ENCODE measurements around the gene S1PR2.
A peak's percentile ranks its signal among the peaks of the same experiment; 100 is the strongest.
"Not testable (repeated sequence)": the region's sequence is repeated elsewhere in the genome, so short reads cannot be mapped to it uniquely, and the experiment has no call there.

Gene S1PR2

DNA sequence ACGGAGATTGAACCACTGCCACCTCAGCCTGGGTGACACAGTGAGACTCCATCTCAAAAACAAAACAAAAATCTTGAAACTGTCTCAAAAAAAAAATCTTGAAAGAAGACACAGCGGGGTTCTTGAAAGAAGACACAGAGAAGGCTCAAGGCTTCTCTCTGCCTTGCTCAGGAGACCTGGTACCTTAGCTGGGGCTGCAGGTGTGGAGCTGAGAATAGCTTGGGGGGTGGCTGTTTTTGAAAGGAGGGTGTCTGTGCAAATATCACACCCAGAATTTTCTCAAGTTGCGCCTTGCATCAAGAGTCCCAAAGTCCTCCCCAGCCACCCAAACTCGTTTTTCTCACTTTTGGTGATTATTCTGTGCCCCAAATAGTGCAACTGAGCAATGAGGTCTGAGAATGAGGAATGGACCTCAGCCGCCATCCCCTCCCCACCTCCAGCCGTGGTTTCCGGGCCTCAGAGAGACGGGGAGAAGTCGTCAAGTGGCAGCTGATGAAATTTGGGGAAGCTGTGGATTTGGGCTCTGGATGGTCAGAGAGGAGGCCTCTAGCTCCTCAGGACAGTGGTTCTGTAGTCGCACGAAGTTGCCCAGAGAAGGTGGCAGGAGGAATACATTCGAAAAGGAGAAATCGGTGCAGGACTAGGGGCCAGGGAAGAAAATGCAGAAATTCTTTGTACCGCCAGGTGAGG, 8.8 kb downstream of the S1PR2 start:
- DNase-seq = peak; percentile 12

DNA sequence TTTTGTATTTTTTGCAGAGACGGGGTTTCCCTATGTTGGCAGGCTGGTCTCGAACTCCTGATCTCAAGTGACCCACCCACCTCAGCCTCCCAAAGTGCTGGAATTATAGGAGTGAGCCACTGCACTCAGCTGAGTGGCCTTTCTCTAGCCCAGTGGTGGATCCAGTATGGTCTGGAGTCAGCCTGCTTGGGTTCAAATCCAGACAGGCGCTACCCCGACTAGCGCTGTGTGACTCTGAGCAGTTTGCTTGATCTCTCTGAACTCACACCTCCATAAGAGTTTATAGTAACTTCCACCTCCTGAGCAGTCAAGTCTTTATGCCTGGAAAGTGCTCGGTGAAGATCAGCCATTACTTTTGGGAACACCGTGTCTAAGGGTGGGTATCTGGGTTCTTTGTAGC, 10.4 kb downstream of the S1PR2 start:
- DNase-seq = no peak

DNA sequence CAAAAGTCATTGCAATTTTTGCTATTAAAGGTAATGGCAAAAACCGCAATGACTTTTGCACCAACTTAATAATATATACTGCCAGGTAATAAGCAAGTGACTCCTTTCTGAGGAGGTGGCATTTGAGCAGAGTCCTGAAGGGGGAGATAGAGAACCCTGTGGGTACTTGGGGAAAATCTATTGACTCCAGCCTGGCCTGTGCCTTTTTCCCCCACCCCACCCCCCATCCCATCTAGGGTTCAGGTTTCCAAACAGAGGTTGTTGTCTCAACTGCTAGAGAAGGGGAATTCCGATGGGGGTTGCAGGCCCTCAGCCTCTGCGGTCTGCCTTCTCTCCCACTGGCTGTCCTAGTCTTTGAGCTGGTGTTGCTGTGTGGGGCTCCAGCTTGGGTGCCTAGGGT, 11.5 kb downstream of the S1PR2 start:
- no peak for DNase-seq

DNA sequence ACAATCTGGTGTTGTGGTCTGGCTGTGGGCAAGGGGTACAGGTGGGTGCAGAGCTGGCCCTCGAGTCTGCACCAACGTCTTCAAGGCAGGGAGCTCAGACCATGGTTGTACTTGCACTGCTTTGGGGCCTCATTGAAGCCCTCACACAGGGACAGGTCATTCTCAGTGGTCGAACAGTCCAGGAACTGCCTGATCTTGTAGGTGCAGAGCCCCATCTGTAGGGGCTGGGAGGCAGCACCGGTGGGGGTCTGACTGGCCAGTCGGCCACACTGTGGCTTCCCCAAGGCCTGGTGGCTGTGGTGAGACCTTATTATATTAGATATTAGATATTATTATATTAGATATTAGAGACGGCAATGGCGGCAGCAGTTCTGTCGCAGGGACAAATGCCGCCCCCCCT, 14.0 kb downstream of the S1PR2 start:
- no peak for DNase-seq

DNA sequence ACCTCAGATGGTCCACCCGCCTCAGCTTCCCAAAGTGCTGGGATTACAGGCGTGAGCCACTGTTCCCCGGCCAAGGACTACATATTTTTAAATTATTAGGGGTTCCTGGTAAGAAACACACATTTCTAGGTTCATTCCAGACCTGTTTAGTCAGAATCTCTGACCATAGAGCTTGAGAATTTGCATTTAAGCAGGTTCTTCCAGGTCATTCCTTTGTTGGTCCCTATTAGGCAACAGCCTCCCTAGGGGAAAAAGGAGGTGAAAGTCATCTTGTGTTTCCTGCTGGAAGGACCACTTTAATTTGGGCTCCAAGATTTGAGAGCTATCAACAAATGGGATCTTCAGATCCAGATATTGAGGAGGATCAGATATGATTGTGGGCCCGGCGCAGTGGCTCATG, 16.3 kb downstream of the S1PR2 start:
- no peak for DNase-seq

DNA sequence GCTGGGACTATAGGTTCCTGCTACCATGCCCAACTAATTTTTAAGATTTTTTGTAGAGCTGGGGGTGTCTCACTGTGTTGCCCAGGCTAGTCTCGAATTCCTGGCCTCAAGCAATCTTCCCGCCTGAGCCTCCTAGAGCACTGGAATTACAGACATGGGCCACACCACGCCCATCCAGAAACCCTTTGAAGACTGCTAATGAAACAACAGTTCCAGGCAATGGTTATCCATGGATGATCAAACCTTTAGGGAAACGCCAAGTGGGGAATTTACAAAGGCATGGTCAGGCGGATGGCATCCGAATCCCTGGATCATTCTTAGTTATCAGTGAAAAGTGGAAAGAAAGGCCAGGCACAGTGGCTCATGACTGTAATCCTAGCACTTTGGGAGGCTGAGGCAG, 19.4 kb downstream of the S1PR2 start:
- DNase-seq = no peak

DNA sequence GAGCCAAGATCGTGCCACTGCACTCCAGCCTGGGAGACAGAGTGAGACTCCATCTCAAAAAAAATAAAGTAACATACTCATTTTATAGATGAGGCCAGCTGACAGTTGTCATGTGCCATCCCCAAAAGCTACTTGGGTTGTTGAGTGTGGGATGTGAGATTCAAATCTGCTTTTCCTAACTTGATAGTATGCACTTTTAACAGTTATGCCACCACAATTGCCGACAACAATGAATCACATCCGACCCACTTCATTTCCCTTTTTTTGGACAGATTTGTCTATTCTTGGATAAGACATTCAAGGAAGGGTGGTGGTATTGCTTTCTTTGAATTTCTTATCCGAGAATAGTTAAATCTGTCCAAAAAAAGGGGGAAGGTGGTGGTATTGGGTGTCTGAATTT, 20.1 kb downstream of the S1PR2 start:
- no peak for DNase-seq

DNA sequence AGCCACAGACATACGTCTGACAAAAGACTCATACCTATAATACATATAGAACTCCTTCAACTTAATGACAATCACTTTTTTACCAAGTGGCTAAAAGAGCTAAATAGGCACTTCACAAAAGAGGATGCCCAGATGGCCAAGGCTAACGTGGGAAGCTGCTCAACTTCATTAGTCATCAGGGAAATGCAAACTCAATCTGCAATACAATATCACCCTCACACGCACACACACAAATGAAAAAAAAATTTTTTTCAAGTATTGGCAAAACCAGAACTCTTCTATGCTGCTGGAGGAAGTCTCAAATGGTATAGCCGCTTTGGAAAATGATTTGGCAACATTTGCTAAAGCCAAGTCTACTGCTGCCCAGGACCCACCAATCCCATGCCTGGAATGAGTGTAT, 21.8 kb downstream of the S1PR2 start:
- no peak for DNase-seq

DNA sequence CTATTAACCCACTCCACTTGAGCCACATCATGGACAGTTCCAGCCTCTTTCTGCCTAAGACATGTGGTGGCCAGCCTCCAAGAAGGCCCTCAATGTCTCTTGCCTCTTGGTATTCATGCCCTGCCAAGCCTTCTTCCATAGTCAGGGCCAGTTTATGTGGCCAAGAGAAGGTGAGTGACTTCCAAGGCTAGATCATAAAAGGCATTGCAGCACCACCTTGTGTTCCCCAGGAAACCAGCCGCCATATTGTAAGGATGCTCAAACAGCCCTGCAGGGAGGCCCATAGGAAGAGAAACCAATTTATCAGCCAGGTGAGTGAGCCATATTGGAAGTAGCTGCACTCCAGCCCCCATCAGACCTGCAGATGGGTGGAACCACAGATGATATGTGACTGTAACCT, 24.1 kb downstream of the S1PR2 start:
- no peak for DNase-seq

DNA sequence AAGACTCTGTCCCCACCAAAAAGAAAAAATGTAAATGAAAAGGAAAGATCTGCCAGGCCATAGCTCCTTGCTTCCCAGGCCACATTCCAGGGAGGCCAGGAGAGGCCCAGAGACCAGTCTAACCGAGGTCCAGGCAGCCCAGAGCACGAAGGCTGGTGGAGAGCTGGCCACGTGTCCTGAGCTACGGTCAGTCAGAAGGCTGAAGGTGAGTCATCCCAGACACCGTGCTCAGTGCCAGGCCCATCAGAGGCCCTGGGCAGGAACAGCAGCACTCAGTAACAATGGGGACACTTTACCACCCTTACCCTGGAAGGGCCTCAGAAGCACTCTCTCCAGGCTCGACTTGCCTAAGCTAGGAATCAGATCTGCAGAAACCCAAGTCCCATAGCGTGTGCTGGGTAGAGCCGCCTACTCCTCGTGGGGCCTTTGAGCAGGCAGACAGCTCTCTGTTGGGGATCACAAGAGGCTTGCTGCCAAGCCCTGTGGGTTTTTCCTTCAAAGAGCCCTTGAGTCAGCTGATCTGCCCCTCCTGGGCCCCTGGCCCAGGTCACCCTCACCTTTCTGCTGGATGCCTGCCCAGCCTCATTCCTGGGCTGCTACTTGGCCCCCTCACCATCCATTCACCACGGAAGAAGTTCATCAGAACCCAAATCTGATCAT, 24.8 kb downstream of the S1PR2 start:
- no peak for DNase-seq

DNA sequence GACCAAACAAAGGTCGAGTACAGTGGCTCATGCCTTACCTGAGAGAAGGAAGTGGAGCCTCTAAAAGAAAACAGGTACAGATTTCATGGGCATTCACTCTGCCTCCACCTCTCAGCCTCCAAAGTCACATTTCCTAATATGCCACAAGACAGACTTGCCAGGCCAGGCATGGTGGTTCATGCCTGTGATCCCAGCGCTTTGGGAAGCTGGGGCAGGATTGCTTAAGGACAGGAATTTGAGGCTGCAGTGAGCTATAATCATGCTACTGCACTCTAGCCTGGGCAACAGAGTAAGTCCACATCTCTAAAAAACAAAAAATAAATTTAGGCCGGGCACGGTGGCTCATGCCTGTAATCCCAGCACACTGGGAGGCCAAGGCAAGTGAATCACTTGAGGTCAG, 25.5 kb downstream of the S1PR2 start:
- no peak for DNase-seq

DNA sequence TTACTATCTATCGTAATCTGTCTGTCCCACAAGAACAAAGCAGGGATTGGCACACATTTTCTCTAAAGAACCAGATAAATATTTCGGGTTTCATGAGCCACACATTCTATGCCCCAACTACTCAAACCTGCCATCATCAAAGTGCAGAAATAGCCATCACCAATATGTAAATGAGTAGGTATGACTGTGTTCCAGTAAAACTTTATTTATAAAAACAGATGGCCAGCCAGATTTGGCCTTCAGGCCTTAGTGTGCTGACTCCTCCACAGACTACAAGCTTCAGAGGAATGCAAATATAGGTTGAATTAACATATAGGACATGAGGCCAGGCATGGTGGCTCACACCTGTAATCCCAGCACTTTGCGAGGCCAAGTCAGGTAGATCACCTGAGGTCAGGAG, 27.4 kb downstream of the S1PR2 start:
- DNase-seq = no peak

DNA sequence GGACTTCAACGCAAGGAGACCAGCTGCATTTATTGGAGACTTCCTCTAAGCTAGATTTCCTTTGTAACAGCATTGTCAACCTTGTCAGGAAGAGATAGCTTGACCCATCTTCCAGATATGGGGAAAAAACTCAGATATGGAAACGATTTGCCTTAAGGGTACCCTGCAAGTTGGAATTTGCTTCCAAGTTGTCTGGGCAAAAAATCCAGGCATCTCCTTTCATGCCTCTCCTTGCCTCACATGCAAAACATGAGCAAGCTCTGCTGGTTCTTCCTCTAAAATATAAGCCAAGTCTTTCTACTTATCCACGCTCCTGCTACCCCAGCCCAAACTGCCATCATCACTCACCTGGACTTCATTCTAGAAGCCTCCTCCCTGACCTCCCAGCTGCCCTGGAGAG, 30.0 kb downstream of the S1PR2 start:
- DNase-seq = no peak

DNA sequence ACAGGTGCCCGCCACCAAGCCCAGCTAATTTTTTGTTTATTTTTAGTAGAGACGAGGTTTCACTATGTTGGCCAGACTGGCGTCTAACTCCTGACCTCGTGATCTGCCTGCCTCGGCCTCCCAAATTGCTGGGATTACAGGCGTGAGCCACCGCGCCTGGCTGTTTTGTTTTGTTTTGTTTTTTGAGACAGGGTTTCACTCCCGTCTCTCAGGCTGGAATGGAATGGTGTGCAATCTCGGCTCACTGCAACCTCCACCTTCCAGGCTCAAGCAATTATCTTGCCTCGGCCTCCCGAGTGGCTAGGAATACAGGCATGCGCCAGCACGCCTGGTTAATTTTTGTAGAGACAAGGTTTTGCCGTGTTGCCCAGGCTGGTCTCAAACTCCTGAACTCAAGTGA, 31.0 kb downstream of the S1PR2 start:
- not testable (repeated sequence) for DNase-seq

DNA sequence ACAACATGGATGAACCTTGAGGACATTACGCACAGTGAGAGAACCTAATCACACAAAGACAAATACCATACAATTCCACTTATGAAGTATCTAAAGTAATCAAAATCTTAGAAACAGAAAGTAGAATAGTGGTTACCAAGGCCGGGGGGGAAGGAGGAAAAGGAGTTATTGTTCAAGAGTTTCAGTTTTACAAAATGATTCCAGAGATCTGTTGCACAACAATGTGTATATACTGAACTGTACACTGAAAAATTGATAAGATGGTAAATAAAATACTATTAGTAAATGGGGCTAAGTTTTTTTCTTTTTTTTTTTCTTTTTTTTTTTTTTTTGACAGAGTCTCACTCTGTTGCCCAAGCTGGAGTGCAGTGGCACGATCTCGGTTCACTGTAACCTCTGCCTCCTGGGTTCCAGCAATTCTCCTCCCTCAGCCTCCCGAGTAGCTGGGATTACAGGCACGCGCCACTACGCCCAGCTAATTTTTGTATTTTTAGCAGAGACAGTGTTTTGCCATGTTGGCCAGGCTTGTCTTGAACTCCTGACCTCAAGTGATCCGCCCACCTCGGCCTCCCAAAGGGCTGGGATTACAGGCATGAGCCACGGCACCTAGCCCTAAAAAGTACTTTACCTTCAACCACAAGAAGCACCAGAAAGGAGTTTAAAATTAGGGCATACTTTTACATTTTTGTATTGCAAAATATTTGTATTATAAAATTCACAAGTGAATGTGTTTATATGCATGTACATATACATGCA, 32.1 kb downstream of the S1PR2 start:
- not testable (repeated sequence) for DNase-seq

DNA sequence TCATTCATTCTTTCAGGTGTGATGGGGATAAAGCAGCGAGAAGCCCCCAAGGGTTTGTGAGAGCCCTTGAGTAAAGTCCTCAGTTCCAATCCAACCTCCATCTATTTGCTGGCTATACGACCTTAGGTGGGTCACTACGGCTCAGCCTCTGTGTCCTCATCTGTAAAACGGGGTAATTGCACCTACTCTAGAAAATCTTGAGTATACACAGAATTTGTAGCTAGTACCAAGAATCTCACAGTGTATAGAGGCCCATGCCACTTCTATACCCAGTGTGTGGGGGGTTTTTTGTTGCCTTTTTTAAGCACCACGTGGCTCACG, 36.0 kb downstream of the S1PR2 start:
- no peak for DNase-seq

DNA sequence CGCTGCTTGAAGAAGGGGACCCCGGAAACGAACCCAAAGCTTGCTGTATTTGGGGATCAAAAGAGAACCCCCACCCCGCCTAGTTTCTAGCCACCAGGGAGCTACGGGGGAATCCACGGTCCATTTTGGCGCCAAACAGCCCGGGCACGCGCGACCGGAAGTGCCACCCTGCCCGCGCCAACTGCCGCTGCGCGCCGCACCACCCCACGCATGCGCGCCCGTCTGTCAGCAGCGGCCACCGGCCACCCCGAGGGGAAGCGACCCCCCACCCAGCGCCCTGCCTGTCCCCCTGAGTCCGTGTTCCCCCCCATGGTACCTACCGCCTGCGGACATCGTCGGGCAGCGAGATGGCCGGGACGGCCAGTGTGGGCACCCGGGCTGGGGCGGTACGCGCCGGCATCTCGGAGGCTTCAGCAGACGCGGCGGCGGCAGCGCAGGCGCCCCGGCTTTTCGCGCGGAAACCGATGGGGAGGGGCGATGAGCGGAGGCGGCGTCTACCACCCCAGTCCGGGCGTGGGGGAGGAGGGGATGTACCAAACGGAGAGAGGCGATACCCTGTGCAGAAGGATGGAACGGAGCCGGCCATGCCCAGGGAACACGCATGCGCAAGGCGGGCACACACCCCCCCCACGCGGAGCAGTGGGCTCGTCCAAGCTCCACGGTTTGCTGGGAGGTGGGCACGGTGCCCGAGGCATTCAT, 36.5 kb downstream of the S1PR2 start, which contains the start of gene DNMT1:
TSS of gene DNMT1 (minus strand) at position 454 of the 699 bp plus-strand sequence. CDS start at position 400, 54 bp downstream.
- peak; percentile 96 for DNase-seq

DNA sequence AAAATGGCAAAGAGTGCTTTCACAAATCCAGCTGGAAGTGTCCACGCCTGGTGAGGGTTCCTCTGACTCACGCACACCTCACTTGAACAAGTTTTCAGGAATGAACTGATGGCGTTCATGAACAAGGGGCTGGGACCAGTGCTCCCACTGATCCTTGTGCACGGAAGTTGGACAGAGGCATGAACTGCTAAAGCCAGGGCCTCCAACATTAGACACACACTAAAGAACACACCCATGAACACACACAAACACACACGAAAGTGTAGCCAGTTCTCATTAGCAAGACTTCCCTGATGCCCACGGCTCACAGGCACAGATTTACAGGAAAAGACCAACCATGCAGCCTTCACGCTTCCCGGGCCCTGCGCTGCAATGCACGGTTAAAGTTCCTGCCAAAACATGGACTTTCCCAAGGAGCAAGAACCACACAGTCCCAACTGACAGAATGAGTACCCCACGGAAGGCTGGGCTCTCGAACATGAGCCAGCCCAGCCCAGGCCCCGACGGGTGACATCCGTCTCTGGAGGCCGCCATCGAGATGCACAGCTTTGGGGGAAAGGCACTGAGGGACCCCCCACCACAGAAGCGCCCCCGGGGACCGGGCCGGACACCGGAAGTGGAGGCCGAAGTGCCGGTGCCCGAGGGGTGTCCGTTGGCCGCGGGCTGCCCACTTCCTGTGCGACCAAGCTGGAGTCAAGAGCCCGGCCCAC, 37.2 kb downstream of the S1PR2 start:
- no peak for DNase-seq

DNA sequence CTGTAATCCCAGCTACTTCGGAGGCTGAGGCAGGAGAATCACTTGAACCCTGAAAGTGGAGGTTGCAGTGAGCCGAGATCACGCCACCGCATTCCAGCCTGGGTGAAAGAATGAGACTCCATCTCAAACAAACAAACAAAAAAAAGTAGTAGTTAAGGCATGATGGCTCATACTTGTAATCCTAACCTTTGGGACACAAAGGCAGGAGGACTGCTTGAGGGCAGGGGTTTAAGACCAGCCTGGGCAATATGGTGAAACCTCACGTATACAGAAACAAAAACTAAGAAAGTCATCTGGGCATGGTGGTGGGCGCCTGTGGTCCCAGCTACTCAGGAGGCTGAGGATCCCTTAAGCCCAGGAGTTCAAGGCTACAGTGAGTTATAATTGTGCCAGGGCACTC, 38.2 kb downstream of the S1PR2 start:
- no peak for DNase-seq

DNA sequence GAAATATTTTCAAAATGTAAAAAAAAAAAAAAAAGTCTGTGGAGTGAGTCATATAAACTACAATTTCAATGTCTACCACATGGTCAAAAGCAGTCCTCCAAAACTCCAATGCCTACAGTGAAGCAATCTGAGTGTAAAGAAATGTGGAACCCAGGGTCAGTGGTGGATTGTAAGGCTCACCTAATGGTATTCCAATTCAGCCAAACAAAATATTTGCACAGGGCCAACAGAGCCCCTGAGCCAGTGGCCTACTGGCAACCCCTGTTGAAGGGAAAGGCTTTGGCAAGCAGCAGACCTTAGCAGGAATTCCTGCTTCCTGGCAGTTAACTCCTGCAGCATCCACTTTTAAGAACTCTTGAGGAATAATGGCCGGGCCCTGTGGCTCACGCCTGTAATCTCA, 39.8 kb downstream of the S1PR2 start:
- DNase-seq = no peak

DNA sequence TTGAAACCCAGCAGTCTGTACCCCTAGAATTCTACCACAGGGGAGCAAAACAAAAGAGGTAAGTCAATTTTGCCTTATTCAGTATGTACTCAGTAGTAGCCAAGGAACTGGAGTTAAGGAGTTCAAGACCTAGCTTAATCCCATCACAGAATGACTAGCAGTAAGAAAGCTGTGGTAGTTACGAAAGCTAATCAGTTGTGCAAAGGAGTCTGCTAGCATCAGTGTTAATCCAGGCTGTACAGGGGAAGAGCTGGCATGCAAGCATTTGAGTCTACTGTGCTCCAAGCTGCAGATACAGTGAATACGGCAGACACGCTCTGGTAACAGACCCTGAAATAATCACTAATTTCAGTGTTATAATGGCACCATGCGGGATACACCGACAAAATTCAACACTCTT, 41.1 kb downstream of the S1PR2 start:
- DNase-seq = no peak

DNA sequence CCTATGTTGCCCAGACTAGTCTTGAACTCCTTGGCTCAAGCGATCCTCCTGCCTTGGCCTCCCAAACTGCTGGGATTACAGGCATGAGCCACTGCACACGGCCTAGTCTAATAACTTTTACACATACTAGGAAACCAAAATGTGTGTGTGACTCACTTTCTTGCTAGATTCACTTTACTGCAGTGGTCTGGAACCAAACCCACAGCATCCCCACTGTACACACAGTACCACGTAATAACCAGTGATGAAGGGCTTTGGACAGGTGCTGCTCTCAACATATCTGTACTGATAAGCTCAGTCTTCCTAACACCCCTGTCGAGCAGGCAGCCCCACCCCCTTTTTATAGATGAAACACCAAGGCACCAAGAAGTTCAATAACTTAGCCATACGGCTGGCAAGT, 41.5 kb downstream of the S1PR2 start:
- DNase-seq = no peak

DNA sequence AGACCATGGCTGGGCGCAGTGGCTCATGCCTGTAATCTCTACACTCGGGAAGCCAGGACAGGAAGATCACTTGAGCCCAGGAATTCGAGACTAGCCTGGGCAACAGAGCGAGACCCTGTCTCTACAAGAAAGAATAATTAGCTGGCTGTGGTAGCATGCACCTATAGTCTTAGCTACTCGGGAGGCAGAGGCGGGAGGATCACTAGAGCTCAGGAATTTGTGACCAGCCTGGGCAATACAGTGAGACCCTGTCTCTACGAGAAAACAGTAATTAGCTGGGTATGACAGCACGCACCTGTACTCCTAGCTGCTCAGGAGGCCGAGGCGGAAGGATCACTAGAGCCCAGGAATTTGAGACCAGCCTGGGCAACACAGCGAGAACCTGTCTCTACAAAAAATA, 43.8 kb downstream of the S1PR2 start:
- DNase-seq = no peak

Data from GDM1 (cell line).